ENCODE data around the gene HORMAD2.

The HORMAD2 gene

GRCh38 chr22:30054067-30054763 lies 26.0 kb upstream of the HORMAD2 start:
- TF ChIP-seq ZNF70 (CRISPR knock-in tag; IDR thresholded peaks at IDR 0.05) = no peak
- TF ChIP-seq, protein P1, sequence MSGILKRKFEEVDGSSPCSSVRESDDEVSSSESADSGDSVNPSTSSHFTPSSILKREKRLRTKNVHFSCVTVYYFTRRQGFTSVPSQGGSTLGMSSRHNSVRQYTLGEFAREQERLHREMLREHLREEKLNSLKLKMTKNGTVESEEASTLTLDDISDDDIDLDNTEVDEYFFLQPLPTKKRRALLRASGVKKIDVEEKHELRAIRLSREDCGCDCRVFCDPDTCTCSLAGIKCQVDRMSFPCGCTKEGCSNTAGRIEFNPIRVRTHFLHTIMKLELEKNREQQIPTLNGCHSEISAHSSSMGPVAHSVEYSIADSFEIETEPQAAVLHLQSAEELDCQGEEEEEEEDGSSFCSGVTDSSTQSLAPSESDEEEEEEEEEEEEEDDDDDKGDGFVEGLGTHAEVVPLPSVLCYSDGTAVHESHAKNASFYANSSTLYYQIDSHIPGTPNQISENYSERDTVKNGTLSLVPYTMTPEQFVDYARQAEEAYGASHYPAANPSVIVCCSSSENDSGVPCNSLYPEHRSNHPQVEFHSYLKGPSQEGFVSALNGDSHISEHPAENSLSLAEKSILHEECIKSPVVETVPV (CRISPR knock-in tag; IDR thresholded peaks at IDR 0.05) = no peak
- no peak for TF ChIP-seq CSDC2 (CRISPR knock-in tag; IDR thresholded peaks at IDR 0.05)
- no peak for TF ChIP-seq TCF4 (CRISPR knock-in tag; IDR thresholded peaks at IDR 0.05; ENCODE audit: borderline replicate concordance)
- no peak for TF ChIP-seq PPARA (CRISPR knock-in tag; IDR thresholded peaks at IDR 0.05; ENCODE audit: borderline replicate concordance)
- no peak for TF ChIP-seq ZC3H10 (CRISPR knock-in tag; IDR thresholded peaks at IDR 0.05)
- ATAC-seq = peak; percentile 68

DNA sequence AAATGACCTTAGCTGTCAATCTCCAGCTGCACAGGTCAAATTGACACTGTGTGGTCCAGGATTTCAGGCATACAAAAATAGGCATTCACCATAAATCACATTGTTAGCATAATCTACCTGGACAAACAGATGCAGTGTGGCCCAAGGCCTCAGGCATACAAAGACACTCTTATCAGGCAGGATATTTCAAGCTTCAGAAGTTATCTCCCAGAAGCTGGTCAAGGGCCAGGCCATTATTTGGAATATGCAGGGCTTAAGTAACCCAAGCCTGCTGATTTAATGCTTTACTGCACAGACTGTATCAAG lies 25.5 kb upstream of the HORMAD2 start:
- ATAC-seq = no peak
- TF ChIP-seq RARB (CRISPR knock-in tag; IDR thresholded peaks at IDR 0.05) (no peak), TCF4 (CRISPR knock-in tag; IDR thresholded peaks at IDR 0.05; ENCODE audit: borderline replicate concordance) (no peak), ZNF8 (CRISPR knock-in tag; IDR thresholded peaks at IDR 0.05) (no peak), POU6F1 (CRISPR knock-in tag; IDR thresholded peaks at IDR 0.05; ENCODE audit: borderline replicate concordance, low read depth) (no peak), SNAI2 (CRISPR knock-in tag; IDR thresholded peaks at IDR 0.05) (no peak), ZNF70 (CRISPR knock-in tag; IDR thresholded peaks at IDR 0.05) (no peak), PPARA (CRISPR knock-in tag; IDR thresholded peaks at IDR 0.05; ENCODE audit: borderline replicate concordance) (no peak), ZNF565 (CRISPR knock-in tag; conservative IDR thresholded peaks at IDR 0.05; ENCODE audit: low read depth) (no peak), ESRRG (CRISPR knock-in tag; IDR thresholded peaks at IDR 0.05) (no peak), TOX (CRISPR knock-in tag; IDR thresholded peaks at IDR 0.05; ENCODE audit: borderline replicate concordance) (no peak), ZC3H10 (CRISPR knock-in tag; IDR thresholded peaks at IDR 0.05) (no peak), OSR1 (CRISPR knock-in tag; IDR thresholded peaks at IDR 0.05) (no peak), ISL1 (CRISPR knock-in tag; IDR thresholded peaks at IDR 0.05) (no peak), ZFP30 (CRISPR knock-in tag; IDR thresholded peaks at IDR 0.05) (no peak)
- TF ChIP-seq, protein P1 (CRISPR knock-in tag; IDR thresholded peaks at IDR 0.05) = no peak

- ATAC-seq = no peak
- TF ChIP-seq SNAI2 (CRISPR knock-in tag; IDR thresholded peaks at IDR 0.05) (no peak), PPARA (CRISPR knock-in tag; IDR thresholded peaks at IDR 0.05; ENCODE audit: borderline replicate concordance) (no peak)
Observed at GRCh38 chr22:30056015-30056414, 24.2 kb upstream of the HORMAD2 start.

- no peak for ATAC-seq
- TF ChIP-seq TOX (CRISPR knock-in tag; IDR thresholded peaks at IDR 0.05; ENCODE audit: borderline replicate concordance) (no peak), ESRRG (CRISPR knock-in tag; IDR thresholded peaks at IDR 0.05) (no peak), CREB5 (CRISPR knock-in tag; IDR thresholded peaks at IDR 0.05; ENCODE audit: low read depth) (no peak), GLIS3 (CRISPR knock-in tag; IDR thresholded peaks at IDR 0.05) (no peak), OSR1 (CRISPR knock-in tag; IDR thresholded peaks at IDR 0.05) (no peak), PATZ1 (CRISPR knock-in tag; IDR thresholded peaks at IDR 0.05; ENCODE audit: borderline replicate concordance) (no peak), ZFP30 (CRISPR knock-in tag; IDR thresholded peaks at IDR 0.05) (no peak), ZFP3 (CRISPR knock-in tag; IDR thresholded peaks at IDR 0.05) (no peak), SNAI2 (CRISPR knock-in tag; IDR thresholded peaks at IDR 0.05) (no peak), ZNF8 (CRISPR knock-in tag; IDR thresholded peaks at IDR 0.05) (no peak), POU6F1 (CRISPR knock-in tag; IDR thresholded peaks at IDR 0.05; ENCODE audit: borderline replicate concordance, low read depth) (no peak)
- TF ChIP-seq, protein P2, sequence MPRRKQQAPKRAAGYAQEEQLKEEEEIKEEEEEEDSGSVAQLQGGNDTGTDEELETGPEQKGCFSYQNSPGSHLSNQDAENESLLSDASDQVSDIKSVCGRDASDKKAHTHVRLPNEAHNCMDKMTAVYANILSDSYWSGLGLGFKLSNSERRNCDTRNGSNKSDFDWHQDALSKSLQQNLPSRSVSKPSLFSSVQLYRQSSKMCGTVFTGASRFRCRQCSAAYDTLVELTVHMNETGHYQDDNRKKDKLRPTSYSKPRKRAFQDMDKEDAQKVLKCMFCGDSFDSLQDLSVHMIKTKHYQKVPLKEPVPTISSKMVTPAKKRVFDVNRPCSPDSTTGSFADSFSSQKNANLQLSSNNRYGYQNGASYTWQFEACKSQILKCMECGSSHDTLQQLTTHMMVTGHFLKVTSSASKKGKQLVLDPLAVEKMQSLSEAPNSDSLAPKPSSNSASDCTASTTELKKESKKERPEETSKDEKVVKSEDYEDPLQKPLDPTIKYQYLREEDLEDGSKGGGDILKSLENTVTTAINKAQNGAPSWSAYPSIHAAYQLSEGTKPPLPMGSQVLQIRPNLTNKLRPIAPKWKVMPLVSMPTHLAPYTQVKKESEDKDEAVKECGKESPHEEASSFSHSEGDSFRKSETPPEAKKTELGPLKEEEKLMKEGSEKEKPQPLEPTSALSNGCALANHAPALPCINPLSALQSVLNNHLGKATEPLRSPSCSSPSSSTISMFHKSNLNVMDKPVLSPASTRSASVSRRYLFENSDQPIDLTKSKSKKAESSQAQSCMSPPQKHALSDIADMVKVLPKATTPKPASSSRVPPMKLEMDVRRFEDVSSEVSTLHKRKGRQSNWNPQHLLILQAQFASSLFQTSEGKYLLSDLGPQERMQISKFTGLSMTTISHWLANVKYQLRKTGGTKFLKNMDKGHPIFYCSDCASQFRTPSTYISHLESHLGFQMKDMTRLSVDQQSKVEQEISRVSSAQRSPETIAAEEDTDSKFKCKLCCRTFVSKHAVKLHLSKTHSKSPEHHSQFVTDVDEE (CRISPR knock-in tag; IDR thresholded peaks at IDR 0.05) = no peak
- TF ChIP-seq, protein P1 (CRISPR knock-in tag; IDR thresholded peaks at IDR 0.05) = no peak
Observed at GRCh38 chr22:30057375-30057774, 22.9 kb upstream of the HORMAD2 start.
